Stimulated activated CD8-positive, alpha-beta memory T cell treated with anti-CD3 and anti-CD28 coated beads, Interleukin-12 subunit alpha, Interleukin-12 subunit beta, amount 100 ng/mL, for 1 hour (primary cell): ENCODE results near the gene KRT78.
"Not testable (repeated sequence)": the region's sequence is repeated elsewhere in the genome, so short reads cannot be mapped to it uniquely, and the experiment has no call there.

ENCODE experiments used
- DNase-seq: peaks from one replicate; pipeline ENCODE4 v3.0.0-alpha.2; 2020; ENCODE audit warnings: low read depth

KRT78 gene

GRCh38 chr12:52871291-52872039 is 22.7 kb upstream of the KRT78 start:
- DNase-seq = no peak

DNA sequence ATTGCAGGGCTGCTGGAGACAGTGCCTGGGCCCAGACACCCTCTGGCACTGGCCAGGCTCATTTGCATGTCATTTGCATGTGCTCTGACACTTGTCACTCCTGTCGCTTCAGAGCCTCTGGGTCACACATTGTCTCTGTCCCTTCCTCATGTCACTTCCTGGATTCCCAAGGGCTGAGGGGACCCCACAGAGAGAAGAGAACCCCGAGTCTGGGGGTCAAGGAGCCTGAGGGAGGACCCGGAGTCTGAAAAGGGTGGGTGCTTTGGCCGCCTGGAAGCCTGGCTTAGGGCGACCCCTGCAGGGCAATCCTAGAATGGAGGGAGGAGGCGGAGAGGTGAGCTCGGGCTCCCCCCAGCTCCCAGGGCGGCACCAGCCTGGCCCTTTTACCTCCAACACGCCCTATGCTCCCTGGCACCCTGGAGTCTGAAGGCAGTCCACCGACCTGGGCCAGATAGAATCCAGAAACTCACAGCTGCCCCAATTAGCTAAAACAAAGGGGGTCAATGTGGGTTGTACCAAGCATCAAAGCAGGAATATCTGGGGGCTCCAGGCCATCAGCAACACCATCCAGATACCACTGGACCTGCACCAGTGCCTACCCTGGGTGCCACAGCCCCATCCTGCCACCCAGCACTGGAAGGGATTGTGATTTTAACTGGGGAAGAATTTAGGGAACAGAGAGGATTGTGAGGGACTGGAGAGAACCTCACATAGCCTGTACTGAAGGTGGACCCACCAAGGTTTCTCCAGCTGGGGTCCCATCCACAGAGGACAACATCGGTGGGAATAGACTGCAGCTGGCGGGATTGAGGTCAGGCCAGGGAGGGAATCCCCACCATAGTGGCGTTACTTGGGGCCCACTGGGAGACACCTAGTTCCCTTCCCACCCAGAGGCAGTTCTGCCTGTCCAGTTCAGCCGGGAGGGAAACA is 21.8 kb upstream of the KRT78 start:
- DNase-seq = peak; percentile 72

DNA sequence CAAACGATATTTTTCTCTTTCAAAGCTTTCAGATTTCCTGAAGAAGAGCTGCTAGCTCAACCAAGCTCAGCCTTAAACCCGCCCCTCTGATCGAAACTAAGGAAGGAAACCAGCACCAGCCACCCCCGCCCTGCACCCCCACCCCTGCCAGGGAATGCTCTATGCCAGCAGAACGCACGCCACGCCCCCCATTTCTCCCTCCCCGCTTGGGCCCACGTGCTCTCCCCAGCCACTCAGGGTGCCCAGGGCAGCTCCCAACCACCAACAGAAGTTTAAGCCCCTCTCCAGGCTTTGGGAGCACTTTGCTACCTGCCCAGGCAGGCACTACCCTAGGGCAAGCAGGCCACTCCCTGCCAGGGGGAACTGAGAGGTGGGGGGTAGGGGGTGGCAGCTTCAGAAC is 18.8 kb upstream of the KRT78 start:
- DNase-seq = no peak

DNA sequence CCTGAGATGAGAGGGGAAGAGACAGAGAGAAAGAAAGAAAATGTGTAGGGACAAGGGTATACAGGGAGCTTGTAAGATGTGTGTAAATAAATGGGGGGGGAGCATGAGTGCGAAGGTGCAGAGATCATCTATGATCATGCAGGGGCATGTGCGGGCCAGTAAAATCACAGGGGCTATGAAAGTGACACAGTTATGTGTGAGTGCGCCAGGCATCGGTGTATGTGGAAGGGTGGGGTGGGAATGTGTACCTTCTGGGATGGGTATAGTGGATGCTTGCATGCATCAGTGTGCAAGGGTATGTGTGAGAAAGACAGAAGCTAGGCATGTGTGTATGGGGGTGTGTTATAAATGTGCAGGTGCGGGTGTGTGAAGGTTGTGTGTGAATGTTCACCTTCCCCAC is 18.4 kb upstream of the KRT78 start:
- DNase-seq = no peak

GRCh38 chr12:52865090-52865944 is 16.5 kb upstream of the KRT78 start:
- no peak for DNase-seq

GRCh38 chr12:52862023-52862422 is 13.2 kb upstream of the KRT78 start:
- no peak for DNase-seq

- DNase-seq = no peak
Observed at GRCh38 chr12:52861511-52861910, 12.7 kb upstream of the KRT78 start.

GRCh38 chr12:52860102-52860823 is 11.5 kb upstream of the KRT78 start:
- no peak for DNase-seq

DNA sequence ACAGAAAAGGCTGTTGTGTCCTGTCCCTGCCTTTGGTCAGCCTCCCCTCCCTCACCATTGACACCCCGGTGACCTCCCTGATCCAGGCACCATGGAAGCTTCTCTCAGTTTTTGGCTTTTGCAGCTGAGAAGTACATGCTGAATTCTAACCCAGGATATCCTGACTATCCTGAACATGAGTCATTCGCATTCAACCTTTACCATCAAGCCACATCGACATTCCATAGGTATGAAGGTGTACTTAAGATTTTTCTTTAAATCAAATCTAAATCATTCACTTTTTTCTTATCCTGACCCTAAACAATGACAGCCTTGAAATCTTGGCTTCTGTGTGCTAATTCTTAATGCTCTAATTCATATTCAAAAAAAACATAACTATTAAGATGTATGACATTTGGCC is 8.7 kb upstream of the KRT78 start:
- no peak for DNase-seq

- DNase-seq = no peak
Observed at GRCh38 chr12:52856787-52857186, 8.0 kb upstream of the KRT78 start.

DNA sequence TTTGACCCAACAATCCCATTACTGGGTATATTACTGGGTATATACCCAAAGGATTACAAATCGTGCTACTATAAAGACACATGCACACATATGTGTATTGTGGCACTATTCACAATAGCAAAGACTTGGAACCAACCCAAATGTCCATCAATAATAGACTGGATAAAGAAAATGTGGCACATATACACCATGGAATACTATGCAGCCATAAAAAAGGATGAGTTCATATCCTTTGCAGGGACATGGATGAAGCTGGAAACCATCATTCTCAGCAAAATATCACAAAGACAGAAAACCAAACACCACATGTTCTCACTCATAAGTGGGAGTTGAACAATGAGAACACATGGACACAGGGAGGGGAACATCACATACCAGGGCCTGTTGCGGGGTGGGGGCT is 7.3 kb upstream of the KRT78 start:
- not testable (repeated sequence) for DNase-seq

DNA sequence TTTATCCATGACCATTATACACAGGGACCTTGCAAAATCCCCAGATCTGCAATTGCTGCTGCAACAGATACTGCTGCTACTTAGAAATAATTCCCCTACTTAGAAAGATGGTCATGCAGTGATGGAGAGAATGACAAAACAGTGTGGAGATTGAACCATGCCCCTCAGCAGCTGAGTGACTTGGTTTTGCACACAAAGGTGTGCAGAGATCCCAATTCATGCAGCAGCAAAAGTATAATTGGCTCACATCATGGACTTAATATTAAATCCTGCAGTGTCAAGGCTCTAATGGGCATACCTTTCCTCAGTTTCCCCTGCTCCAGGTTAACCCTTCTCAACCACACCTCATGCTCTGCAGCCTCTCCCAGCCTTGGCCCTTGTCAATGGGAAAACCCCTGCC is 3.0 kb upstream of the KRT78 start:
- no peak for DNase-seq

DNA sequence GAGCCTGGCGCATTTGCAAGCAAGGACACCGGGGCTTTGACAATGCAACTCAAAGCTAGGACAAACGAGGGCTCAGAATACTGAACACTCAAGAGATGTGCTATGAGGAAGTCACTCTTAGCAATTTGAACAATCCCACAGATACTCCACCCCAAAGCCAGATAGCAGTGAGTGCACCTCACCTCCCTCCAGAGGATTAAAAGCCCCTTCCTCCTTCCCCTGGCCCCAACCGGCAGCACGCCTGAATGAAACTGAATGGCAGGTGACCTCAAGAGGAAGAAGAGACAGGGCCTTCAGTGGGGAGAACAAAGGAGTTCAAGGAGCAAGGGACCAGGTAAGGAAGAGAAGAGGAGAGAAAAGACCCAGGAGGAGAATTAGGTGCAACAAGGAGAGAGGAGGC is 1.9 kb upstream of the KRT78 start:
- DNase-seq = no peak

DNA sequence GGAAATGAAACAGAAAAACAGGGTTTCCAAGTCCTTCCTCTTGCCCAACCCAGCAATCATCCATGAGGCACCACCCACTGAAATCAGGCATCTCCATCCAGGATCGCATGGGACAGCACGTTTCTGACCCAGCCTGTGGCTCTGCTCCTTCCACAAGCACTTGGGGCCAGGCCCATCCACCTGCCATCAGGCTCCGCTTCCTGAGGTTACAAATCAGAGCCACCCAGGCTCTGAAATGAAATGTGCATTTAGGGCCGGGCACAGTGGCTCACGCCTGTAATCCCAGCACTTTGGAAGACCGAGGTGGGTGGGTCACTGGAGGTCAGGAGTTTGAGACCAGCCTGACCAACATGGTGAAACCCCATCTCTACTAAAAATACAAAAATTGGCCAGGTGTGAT is 717 bp upstream of the KRT78 start:
- DNase-seq = no peak

DNA sequence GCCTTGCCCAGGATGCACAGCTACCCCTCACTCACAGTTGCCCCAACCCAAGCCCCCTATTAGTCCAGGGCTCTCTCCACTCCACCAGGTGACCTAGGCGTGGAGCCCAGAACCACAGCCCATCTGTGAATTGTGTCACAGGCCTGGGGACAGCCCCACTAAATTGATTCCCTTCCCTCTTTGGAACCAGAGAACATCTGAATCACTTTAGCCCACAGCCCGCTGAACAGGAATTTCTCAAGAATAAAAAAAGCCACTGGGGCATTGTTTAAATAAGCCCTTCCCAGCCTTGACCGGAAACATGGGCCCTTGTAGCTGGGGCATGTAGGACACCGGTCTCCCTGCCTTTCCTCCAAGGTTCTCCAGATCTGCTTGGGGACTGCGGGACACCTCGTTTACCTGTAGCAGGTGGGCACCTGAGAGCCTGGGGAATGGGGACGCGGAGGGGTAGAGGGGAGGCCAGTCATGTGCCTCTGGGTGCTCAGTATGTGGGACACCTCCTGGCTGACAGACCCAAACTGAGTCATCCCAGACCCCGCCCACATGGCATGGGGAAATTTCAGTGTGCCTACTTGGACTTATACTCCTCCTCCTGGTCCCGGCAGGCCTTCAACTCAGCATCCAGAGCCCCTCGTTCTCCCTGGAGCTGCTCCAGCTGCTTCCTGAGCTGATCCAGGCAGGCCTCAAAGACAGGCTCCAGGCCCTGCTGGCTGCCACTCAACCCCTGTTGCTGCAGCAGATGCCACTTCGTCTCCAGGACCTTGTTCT is 1.3 kb downstream of the KRT78 start:
- DNase-seq = no peak

DNA sequence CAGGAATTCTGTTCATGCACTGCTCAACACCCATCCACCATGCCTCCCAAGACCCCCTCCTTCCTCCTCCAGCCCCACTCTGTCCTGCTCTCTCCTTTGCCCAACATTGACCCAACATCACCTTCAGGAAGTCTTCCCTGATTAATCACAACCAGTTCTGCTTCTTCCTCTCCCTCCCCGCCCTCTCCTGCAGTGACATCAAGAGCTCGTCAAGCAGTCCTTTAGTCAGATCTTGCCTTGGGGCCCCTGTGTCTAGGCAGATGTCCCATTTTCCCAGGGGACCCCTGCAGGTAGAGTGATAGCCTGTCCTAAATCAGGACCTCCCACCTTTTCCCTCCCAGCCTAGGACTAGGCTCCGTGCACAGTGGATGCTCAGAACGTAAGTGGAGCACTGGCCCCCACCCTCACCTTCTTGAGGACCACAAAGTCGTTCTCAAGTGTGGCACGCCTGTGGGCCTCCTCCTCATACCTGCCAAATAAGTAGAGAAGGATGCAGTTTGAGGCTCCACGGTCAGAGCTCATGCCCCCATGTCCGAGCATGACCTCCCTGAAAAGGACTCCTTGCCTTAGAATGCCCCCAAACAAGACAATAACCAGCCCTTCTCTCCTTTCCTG is 2.3 kb downstream of the KRT78 start:
- DNase-seq = no peak

GRCh38 chr12:52845946-52846345 is 2.8 kb downstream of the KRT78 start:
- no peak for DNase-seq

GRCh38 chr12:52844386-52844785 is 4.4 kb downstream of the KRT78 start:
- DNase-seq = no peak

DNA sequence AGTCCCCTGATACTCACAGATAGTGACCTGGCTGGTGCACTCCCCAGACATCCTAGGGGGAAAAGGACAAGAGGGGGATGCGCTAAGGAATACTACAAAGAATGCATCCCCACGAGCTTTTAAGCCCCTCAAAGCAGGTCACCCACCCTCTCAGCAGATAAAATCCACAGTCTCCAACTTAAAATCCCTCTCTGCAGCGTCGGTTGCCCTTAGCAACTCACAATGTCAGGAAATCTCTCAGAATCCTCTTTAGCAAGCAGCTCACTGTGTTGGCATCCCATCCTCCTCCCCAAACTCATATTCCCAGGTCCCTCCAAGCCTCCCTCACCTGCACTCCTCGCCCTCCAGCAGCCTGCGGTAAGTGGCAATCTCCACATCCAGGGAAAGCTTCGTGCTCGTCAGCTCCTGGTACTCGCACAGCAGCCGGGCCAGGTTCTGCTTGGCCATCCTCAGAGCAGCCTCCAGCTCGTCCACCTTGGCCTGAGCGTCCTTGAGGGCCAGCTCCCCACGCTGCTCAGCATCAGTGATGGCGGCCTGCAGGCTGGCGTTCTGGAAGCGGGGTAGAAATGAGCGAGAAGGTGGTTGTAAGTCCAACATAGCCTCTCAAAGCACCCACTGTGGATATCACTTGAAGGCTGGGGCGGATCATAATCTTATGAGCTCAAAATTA is 9.2 kb downstream of the KRT78 start:
- DNase-seq = no peak
